ENCODE measurements around the gene PRDX2.

The PRDX2 gene

DNA sequence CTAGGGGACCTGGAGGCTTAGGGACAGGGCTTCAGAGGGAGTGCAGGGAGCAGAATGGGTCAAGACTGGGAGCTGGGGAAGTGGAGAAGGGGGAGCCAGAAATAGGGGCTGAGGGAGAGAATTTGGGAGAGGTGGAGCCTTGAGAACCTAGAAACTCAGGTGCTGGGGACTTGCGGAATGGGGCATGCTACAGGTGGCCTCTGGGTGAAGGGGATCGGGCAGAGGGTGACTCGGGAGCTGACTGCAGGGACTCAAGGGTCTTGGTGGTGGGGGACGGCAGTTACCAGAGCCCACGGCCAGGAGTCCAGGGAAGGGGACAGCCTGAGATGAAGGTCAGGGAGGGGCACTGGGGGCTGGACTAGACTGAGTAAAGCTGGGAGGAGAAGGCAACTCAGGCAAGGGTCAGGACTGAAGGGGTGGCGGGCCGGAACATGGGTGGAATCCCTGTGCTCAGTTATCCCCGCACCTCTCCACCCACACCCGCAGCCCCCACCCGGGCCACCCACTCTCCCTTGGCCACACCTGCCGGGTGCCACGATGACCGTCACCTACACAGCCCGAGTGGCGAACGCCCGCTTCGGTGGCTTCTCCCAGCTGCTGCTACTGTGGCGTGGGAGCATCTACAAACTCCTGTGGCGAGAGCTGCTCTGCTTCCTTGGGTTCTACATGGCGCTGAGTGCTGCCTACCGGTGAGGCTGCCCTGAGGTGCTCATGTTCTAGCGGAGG is 49.4 kb downstream of the PRDX2 start:
- no peak for DNase-seq (ENCODE audit: low spot score)

DNA sequence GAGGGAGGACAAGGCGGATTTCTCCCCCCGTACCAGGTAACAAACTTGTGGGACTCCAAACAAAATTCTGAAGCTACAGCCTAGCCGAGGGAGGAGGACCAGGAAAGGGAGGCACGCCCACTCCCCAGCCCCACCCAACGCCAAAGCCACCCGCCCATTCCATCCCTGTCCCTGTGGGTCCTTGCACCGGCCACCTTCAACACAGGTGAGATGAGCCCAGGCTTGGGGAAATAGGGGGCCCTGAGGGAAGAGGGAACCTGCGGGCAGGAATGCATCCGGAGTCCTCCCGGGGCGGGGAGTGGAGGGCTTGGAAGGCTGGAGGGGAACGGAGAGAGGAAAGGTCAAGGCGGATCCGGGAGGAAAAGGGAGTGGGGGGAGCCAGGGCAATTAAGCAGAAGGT is 50.0 kb downstream of the PRDX2 start, which contains the start of gene BEST2:
Gene BEST2 (plus strand): TSS at position 157 of the 400 bp plus-strand sequence. CDS start 802 bp downstream, outside the sequence.
- DNase-seq (ENCODE audit: low spot score): no peak

DNA sequence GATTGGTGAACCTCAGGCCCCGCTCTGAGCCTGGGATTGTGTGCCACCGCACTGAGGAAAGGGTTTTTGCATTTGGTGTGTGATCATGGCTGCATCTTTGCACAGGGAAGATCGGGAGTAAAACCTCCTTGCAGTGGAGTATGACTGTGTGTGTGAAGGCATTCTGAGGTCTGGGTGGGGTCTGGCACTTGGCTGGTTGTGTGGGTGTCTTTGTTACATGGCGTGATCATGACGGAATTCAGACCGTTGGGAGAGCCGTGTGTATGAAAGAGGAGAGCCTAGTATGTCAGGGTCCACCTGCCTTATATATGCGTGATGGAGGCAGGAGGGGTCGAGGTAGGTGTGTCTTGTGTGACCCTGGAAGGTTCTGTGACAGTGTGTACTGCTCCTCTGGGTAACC is 50.7 kb downstream of the PRDX2 start:
- DNase-seq (ENCODE audit: low spot score): no peak

DNA sequence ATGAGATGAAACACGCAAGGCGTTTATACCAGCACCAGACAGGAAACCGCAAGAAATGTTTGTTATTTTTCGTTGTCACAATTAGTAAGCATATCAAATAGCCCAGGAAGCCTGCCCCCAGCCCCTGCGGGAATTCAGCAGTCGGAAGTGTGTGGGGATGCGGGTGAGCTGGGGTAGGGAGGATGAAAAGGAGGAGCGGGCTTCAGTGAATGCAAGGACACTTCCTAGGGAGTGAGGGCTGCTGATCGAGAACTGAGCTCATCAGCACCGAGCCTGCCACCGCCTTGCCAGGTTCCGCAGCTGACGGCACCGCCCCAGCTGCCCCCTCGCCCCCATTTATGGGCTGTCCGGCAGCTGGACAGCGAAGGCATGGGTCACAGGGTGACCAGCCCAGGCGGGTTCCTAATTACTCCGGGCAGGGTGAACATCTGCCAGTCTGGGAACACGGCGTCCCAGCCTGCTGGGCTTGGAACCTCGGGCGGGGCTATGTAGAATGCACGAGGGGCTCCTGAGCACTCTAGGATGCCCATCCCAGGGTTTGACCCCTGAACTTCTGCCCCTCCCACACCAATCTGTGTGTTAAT is 51.6 kb downstream of the PRDX2 start:
- no peak for DNase-seq (ENCODE audit: low spot score)

DNA sequence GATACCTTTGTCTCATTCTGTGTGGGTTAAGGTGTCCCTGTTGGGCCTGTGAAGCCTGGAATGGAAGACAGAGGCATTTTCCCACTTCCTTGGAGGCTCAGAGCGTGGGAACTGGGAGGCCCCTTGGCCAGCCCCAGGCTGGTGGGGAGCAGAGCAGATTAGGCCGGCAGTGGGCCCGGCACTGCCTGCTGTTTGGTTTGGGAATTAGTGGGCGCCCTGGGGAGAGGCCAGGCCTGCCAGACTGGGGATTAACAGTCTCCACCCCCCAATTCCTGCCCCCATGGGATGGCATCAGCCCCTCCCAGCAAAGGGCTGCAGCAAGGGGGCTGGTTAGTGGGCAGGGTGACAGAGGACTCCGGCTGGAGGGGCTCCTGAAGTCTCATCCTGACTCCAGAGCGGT is 53.1 kb downstream of the PRDX2 start:
- DNase-seq (ENCODE audit: low spot score): no peak

Measured in germinal center (tissue), 1 donor.